GM18508 (cell line): ENCODE data around the gene USP12.
A peak's percentile ranks its signal among the peaks of the same experiment; 100 is the strongest.

Source experiments
- ATAC-seq: cut with Tn5 transposase; IDR thresholded peaks from one replicate; pipeline ENCODE4 v1.9.1; 2021; ENCODE audit warnings: moderate number of reproducible peaks; ENCODE audit not compliant: insufficient read depth, unreplicated experiment

Gene USP12

DNA sequence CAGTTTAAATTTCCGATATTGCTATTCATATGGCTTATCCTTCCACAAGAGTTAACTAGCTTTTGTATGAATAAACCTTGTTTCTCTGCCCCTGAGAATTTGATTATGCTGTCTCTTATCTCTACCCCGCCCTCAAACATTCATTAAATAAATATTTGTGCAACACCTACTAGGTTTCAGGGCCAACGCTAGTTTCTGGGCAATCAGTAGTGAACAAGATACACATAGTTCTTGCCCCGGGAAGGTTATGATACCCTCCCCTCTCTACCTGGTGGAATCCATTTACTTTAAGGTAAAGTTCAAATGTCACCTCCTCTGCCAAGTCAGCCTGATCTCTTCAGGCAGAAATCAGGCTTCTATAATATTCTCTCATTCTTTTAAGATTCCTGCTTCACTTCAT lies 16.6 kb upstream of the USP12 start:
- no peak for ATAC-seq

DNA sequence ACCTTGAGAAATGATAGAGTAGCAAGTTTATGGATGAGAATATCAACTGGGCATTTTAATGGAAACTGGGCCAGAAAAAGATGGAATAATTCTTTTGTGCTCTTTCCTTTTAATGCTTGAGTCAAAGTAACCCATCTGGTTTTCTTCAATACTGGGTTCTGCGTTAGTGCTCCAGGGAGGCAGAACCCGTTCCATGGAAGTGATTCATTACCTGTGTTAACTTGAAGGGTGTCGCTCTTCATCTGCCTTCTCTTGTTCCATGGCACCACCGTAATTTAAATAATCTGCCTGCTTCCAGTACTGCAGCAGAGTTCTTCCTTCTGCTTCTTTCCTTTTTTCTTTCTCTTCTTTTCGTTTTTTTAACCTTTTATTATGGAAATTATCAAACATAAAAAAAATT lies 14.7 kb upstream of the USP12 start:
- ATAC-seq, result no peak

DNA sequence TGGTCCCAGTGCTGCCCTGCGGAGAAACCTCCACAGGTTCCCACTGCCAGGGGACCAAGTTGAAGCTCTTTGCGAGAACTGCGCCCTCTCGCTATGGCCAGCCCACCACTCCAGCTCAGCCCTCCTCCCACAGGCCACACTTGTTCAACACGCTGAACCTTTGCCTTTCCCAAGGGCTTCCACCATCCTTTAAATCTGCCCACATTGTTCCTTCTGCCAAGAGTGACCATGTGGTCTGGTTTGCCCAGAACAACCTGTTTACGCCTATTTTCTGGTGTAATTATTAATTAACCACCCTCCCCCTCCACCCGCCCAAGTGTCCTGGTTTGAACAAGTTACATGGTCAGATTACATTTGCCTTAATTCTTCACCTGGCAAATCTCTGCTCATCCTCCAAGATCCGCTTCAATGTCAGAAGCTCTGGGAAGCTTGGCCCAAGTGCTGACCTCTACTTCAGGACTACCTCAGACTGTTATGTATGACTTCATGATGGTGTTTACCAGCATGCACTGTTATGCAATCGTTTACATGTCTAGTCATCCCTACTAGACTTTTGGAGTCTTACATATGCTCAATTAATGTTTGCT lies 12.0 kb upstream of the USP12 start:
- no peak for ATAC-seq

DNA sequence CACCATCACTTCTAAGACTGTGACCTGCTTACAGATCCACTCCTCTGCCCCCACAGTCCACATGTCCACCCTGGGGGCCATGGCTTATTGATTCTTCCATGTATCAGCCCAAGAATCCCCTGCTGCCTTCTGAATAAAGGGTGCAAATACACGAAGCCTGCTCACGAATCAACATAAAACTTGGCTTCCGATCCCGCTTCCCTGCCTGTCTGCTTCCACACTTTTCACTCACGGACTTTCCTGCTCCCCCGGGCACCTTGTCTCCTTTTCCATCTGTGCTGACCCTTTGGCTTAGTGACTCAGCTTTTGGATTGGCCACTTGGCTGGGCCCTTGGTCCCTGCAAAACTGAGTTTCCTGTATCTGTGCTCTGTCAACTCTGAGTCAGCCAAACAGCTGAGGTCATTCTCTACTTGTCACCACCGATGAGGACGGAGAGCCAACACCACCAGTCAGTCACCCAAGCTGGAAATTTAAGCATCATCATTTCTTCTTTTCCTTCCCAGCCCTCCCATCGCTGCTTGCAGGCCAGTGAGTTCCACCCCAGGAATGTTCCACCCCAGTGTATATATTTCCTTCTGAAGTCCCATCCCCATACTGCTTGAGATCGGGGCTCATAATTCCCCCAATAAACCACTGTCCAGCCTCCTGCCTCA lies 11.4 kb upstream of the USP12 start:
- ATAC-seq, result no peak

DNA sequence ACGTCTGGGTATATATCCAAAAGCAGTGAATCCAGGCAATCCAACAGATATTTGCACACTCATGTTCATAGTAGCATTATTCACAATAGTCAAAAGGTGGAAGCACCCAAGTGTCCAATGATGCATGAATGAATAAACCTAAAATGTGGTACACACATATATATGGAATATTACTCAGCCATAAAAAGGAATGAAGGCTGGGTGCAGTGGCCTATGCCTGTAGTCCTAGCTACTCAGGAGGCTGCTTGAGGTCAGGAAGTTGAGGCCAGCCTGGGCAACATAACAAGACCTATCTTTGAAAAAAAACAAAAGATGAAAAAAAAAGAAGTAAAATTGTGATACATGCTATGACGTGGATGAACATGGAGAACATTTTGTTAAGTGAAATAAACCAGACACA lies 10.4 kb upstream of the USP12 start:
- no peak for ATAC-seq

DNA sequence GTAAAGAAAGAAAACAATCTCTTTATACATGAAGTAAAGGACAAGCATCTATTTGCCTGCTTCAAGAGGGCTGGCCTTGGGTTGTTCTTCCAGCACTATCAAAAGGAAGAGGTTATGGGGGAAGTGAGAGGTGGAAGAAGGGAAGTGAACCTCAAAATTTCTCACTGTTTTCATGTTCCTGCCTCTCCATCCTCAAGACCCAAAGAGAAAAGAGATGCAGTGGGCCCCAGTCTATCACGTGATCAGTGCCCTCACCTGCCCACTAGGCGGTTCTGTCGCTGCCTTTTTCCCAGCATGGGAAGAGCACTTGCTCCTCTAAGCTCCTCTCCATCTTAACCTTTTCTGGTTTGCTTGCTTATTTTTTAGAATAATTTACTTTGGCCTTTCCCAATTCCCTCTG lies 6.2 kb upstream of the USP12 start:
- ATAC-seq, result no peak

DNA sequence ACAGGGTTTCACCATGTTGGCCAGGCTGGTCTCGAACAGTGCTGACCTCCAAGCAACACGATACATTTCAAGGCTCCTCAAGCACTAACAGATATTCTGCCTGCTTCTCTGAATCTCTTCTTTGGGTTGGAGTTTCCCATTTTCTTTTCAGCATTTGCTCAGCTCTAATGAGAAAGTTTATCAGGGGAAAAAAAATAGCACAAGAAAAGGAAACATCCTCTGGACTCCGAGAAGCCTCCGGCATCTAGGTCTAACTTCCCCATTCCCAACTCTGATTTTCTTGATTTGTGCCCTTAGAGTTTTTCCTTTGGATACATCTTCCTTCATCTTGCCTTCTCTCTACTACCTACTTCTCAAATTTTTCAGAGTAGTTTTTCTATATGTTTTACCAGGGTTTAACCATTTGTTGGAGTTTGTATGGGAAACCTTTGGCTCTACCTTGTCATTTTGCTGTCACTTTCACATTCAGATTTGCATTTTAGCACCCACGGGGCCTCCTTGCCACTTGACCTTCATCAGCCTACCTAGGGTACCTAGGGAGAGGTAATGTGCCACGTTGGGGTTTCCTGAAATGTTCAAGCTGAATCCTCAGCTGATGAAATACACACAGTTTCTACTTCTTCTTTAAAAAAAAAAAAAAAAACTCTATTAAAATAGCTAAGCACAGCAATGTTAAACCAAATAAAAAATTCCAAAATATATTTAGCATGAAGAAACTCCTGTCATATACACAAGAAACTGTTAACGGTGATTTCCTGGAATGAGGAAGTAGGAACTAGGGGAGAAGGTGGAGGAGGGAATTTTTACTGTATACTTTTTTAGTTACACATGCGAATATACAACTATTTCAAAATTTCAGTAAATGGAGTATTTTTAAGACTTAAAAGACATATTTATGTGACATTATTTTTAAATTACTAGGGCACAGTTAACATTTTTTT lies 5.1 kb upstream of the USP12 start:
- ATAC-seq, result no peak

DNA sequence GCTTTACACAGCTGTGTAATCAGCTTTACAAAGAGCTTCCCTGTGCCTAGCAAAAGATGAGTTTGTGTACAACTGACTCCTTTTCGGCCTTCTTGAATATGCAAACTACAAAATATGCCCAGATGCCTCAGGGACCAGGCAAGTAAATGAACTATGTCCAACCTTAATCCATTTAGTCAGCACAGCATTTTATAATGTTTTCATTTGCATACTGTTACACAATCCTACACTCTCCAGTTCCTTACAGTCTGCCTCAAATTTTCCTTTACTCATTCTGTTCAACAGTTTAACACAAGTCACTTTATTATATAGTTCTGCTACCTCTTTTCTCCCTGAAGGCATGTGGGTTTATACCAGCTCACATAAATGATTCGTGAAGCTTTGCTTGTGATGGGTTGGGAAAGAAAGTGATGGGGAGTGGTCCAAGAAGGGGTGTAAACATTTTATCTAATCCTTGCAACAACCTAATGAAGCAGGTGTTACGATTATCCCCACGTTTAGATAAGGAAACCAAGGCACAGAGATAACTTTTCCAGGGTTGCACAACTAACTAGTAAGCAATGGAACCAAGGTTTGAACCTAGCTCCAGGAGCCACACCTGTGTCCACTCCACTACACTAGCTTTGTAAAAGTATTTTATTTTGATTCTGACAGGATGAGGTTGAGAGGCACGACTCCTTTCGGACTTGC lies 3.3 kb upstream of the USP12 start:
- no peak for ATAC-seq

DNA sequence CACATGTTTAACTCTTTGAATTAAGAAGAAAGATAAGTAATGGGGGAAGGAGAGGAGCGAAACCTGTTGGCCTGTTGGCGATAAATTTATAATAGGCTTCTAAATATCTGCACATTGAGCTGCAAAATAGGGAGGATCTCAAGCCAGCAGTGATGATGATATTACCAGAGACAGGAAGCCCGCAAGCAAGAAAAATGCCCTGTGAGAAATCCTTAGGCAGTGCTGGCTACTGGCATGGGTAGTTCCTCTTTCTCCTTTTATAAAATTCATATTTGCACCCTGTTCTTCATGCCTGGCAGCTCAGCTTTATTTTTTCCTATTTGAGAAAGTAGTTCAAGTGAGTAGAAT lies 858 bp upstream of the USP12 start:
- no peak for ATAC-seq

DNA sequence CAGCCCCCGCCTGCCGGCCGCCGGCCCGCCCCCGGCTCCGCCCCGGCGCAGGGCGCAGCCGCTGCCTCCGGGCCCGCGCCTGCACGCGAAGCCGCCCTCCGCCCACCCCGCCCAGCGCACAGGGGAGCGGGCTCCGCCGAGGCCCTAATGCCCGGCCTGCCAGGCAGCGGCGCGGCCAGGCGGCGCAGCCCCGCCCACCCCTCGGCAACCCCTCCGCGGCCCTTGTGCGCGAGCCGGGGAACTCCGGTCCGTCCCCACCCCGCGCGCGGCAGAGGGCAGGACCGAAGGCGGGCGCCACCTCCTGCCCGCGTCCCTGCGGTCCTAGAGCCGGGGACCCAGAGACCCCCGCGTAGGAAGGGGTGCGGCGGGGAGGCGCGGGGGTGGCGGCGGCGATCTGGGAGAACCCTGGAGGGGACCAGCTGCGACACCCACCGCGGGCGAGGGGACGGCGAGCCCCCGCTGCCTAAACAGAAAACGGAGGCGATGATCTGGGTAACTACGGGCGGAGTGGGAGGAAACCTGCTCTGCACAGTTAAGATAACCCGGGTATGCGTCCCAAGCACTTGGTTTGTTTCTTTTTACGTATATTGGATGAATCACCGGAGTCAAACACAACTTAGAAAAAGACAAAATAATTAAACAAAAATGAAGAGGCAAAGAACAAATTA lies 350 bp upstream of the USP12 start:
- peak; percentile 28 for ATAC-seq

DNA sequence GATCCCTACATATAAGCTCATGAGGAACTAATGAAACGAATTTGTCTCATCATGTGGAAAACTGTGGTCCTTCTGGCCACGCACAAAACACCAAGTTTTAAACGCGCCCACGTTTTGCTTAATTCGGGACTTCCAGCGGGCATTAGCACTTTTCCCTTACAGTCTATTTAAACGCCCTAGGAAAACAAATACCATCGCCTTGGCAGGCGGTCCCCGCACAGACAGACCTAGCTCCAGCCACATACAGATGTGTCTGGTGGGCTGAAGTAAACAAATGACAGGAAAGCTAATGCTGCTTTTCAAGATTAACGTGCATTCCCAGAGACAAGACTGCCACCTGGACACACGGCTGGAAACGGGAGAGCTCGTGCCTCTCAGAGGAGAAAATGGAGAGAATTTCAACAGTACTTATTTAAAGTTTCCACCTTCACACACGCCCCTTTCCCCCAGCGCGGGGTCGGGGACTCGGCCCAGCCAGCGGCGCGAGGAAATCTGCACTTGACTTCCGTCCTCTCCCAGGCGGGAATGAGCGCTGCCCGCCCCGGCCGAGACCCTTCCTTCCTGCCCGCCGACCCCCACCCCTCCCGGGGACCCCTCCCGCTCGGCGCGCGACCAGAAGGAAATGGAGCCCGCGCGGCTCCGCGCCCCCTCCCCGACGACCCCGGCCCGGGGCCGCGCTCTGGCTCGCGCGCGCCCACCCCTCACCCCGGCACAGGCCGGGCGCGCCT lies 931 bp downstream of the USP12 start:
- no peak for ATAC-seq

DNA sequence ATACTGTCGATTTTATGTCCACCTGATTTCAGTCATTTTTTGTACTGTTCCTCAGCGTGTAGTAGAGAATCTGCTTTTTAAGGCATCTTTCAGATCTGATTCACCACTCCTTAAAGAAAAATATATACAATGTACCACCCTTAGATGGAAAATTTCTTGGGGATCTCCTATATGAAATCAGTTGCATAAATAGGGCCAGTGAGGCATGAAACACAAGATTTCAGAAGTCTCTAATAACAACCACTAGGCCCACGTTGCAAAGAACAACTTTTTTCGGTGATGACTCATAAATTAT lies 1.4 kb downstream of the USP12 start:
- no peak for ATAC-seq

DNA sequence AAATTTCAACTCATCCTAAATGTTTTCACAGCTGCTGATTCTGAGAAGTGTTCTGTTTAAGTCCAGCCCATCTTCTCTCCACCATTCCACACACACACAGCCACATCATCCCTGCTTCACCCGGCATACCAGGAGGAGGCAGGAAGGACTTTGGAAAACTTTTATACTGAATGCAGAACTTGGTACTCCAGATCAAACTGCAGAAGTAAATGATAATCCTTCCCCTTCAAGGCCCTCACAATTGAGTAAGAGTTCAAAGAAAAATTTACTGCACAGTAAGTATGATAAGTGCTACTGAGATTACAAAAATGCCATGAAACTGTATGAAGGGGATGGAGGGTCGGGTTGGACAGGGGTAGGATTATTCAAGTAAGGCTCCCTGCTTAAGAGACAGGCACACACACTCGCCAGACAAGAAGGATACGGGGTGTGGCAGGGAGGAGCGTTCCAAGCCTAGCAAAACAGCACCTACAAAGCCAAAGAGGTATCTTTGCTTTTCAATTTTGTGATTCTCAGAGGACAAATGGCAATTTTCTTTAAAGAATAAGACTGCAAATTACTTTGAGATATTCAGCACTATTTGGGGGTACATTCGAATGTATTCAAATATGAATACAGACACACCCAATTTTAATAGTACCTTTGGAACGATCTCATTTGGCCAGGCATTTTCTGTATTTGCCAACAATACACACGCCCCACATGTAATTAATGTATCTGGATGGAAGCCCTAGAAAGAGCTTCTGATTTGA lies 2.5 kb downstream of the USP12 start:
- no peak for ATAC-seq

DNA sequence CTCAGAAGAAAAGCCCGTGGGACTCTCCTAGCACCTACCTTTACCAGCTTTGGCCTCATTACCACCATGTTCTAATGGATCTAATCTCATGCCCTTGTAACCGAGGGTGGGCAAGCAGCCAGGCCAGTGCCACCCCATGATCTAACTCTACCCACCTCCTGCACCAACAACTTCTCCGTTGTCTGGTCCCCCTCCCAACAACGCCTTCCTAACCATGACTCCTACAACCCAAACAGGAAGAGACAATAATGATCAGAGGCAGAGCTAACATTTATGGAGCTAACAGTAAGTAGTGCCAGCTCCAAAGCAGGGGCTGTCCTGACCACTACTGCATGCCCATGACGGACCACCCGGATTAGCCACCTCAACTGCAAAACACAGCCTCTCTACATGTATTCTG lies 3.5 kb downstream of the USP12 start:
- no peak for ATAC-seq

DNA sequence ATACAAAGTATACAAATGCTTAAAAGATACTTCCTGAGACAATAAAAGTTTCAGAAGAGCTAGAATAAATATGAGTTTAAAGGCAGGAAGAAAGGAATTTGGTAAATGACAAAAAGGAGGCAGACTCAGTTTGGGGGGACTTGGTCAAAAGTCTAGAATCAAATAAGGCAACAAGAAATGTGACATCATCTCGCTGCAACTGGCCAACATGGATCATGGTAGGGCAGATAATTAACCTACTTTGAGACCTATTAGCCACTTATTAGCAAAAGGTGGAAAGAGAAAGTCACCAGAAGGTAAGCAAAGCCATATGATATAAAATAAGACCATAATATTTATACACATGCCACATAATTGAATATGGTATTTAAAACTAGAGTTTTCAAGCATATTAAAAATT lies 5.3 kb downstream of the USP12 start:
- ATAC-seq, result no peak

DNA sequence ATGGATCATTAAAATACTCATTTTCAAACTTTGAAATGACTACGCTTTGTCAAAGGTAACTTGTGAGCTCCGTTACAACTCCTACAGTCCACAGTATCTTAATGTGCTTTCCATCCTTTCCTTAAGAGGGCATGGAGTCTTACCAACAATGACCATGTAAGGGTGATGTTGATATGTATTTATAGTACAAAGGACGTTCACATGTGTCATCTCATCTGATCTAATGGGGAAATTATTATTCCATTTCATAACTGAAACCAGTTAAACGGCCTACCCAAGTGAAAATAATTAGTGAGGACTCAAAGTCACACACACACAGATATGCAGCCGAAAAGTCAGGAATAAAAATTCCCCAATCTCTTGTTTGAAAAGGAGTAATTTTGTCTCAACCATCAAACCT lies 9.6 kb downstream of the USP12 start:
- no peak for ATAC-seq

DNA sequence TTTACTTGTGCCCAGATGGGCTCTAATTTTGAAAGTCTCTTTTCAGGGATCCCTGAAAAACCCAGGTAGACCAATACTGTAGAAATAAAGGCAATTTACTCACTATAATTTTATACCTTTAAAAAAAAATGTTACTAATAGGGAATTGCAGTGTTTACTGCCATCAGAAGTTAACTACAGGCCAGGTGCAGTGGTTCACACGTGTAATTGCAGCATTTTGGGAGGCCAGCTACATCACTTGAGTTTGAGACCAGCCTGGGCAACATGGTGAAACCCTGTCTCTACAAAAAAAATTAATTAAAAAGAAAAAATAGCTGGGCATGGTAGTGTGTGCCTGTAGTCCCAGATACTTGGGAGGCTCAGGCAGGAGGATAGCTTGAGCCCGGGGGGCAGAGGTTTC lies 10.2 kb downstream of the USP12 start:
- ATAC-seq, result no peak

DNA sequence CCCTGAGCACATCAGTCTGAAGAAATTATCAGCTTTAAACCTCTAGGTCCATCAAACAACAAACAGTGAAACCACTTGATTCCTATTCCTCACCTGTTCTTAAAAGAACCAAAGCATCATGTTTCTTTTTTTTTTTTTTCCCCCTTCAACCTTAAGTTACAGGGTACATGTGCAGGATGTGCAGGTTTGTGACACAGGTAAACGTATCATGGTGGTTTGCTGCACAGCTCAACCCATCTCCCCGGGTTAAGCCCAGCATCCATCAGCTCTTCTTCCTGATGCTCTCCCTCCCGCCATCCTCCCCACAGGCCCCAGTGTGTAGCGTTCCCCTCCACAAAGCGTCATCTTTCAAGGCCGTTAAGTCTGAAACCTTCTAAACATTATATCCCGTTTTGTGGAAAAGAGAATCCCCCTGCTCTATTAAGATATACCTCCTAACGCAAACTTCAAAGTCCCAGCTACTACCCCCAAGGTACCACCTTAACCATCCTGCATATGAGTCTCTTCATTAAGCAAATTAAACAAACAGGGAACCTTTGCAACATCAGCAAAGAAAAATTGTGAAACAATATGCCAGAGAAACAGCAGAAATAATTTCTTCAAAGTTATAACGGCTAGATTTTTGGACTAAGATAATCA lies 10.8 kb downstream of the USP12 start:
- ATAC-seq, result no peak
